Activated CD4-positive, alpha-beta memory T cell treated with anti-CD3 and anti-CD28 coated beads for 36 hours (primary cell): ENCODE data around the gene TIMP2. TPM values are rescaled to one million over a fixed set of nuclear protein-coding genes. Genes with fewer than 3 reads are reported as not detected.
"Not testable (repeated sequence)": the region's sequence is repeated elsewhere in the genome, so short reads cannot be mapped to it uniquely, and the experiment has no call there.

Source experiments
- CTCF ChIA-PET: fragments of 350-600 bp; sonication (Branson Sonifier 250); formaldehyde crosslinking; loops from one replicate; lab custom pipeline; 2021; ENCODE audit warnings: antibody characterized with exemption, inconsistent platforms; lab: Charles Lee
- POLR2A ChIA-PET: fragments of 350-600 bp; sonication (Branson Sonifier 250); formaldehyde crosslinking; loops from one replicate; lab custom pipeline; 2021; ENCODE audit warnings: antibody characterized with exemption; lab: Charles Lee
- DNase-seq: peaks from one replicate; pipeline ENCODE4 v3.0.0-alpha.2; 2020
- H3K27ac Mint-ChIP-seq: one replicate; pipeline ENCODE4 v1.8.0; 2021; ENCODE audit warnings: mixed read lengths
- H3K27me3 Mint-ChIP-seq: one replicate; pipeline ENCODE4 v1.8.0; 2021; ENCODE audit warnings: mixed read lengths
- H3K36me3 Mint-ChIP-seq: one replicate; pipeline ENCODE4 v1.8.0; 2021; ENCODE audit warnings: mixed read lengths
- H3K4me1 Mint-ChIP-seq: one replicate; pipeline ENCODE4 v1.8.0; 2021; ENCODE audit warnings: low read depth, mixed read lengths
- H3K4me3 Mint-ChIP-seq: one replicate; pipeline ENCODE4 v1.8.0; 2021; ENCODE audit warnings: mild to moderate bottlenecking, mixed read lengths
- H3K9me3 Mint-ChIP-seq: one replicate; pipeline ENCODE4 v1.8.0; 2021; ENCODE audit warnings: mixed read lengths
- intact Hi-C: fragments of 100-400 bp; cut with micrococcal nuclease; formaldehyde crosslinking; loops from one replicate; pipeline ENCODE4 v1.15.1; 2023
- total RNA-seq, 2 experiments: library from RNA; stranded (reverse); gene quantifications; one replicate each; pipeline ENCODE4 v1.2.3, GENCODE V29; 2021

Gene TIMP2
- total RNA-seq, 2 experiments from 2014 or later: 1.1 TPM

DNA sequence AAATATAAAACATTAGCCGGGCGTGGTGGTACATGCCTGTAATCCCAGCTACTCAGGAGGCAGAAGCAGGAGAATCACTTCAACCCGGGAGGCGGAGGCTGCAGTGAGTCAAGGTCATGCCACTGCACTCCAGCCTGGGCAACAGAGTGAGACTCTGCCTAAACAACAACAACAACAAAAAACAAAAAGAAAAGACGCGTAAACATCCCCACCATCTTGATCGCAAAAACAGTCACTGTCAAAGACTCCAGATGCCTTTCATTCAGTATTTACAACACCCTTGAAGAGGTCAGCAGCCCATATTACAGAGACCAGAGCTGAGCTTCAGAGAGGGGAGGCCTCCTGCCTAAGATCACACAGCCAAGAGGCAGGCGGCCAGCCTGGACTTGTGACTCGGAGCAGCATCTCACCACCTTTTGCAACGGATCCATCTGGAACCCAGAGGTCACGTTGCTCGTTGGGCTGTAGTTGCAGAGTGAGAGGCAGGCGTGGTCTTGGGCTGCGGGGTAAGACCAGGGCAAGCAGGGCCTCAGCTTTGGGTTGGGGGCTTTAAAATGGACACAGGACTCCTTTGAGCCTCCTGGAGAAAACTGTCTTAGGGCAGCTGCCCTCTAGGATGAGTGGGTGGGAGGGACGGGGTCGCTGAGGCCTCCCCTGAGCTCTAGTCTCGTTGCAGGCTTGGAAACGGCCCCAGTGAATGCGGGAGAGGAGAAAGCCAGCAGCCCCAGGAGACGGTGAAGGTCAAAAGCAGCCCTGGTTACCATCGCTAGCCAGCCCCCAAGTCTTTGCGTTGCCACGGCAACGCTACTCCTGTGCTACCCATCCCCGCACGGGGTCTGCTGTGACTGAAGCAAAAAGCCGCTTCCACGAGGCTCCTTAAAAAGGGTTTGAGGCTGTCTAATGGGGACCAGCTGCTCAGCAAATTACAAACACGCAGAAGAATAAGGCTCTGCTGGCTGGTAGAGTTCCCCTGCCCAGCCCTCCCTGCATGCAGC lies 28.5 kb upstream of the TIMP2 start:
- ChIA-PET CTCF (interaction anchor here (0.8 kb wide), 1 partner anchor 1850 kb away, joined by 3 read pairs; no protein-coding TSS in a partner anchor), POLR2A (no interaction called here)
- peaks cover 2% of the 10 kb centered on the region for H3K4me1 Mint-ChIP-seq
- peaks cover 22% of the 10 kb centered on the region for H3K9me3 Mint-ChIP-seq
- H3K4me3 Mint-ChIP-seq: no peak overlapping the region
- no peak for DNase-seq
- H3K27ac Mint-ChIP-seq: no peak overlapping the region
- peaks cover 1% of the 10 kb centered on the region for H3K36me3 Mint-ChIP-seq
- peaks cover 7% of the 10 kb centered on the region for H3K27me3 Mint-ChIP-seq
- intact Hi-C loops: no loop called here

- H3K36me3 Mint-ChIP-seq: peaks cover 1% of the 10 kb centered on the region
- H3K4me1 Mint-ChIP-seq: peaks cover 2% of the 10 kb centered on the region
- peaks cover 8% of the 10 kb centered on the region for H3K27me3 Mint-ChIP-seq
- no peak overlapping the region for H3K4me3 Mint-ChIP-seq
- CTCF ChIA-PET: interaction anchor here (0.8 kb wide), 1 partner anchor 1851 kb away, joined by 3 read pairs; no protein-coding TSS in a partner anchor
- no peak for DNase-seq
- POLR2A ChIA-PET: no interaction called here
- H3K9me3 Mint-ChIP-seq: peaks cover 22% of the 10 kb centered on the region
- H3K27ac Mint-ChIP-seq: no peak overlapping the region
- intact Hi-C loops: no loop called here
These were observed 27.5 kb upstream of the TIMP2 start for GRCh38 chr17:78952706-78953105.

DNA sequence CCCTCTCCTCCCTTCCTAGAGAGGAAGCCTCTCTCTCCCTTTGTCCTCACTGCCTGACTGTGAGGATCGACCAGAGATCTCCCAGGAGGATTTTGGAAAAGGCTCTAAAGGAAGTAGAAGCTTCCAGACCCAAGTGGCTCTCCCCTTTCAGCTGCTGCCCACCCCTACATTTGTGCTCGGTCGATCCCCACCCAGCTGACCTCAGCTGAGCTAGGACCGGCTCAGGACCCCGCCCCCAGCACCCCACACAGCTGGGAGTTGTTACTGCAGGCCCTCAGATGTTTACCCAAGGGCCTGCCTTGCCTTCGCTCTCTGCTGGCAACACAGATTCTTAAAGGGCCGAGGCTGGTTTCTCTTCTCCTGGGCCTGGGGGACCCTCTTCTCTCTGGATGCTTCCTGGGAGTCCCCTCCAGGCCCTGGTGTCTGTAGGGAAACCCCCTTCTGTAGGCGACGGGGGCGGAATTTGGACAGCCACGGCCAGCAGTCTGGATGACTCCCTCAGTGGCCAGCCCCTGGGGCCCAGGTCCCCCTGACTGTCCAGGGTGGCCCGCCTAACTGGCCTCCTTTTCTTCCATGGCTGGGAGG lies 26.9 kb upstream of the TIMP2 start:
- Mint-ChIP-seq H3K4me3 (no peak overlapping the region), H3K27me3 (peaks cover 8% of the 10 kb centered on the region), H3K9me3 (peaks cover 22% of the 10 kb centered on the region), H3K4me1 (peaks cover 2% of the 10 kb centered on the region), H3K27ac (no peak overlapping the region), H3K36me3 (peaks cover 1% of the 10 kb centered on the region)
- POLR2A ChIA-PET: no interaction called here
- CTCF ChIA-PET: no interaction called here
- intact Hi-C loops: no loop called here
- no peak for DNase-seq

- ChIA-PET CTCF (interaction anchor here (1.3 kb wide), 1 partner anchor 85 kb away, joined by 3 read pairs; no protein-coding TSS in a partner anchor), POLR2A (no interaction called here)
- Mint-ChIP-seq H3K27me3 (peaks cover 7% of the 10 kb centered on the region), H3K4me1 (peaks cover 2% of the 10 kb centered on the region), H3K4me3 (no peak overlapping the region), H3K36me3 (peaks cover 1% of the 10 kb centered on the region), H3K27ac (no peak overlapping the region), H3K9me3 (peaks cover 22% of the 10 kb centered on the region)
- intact Hi-C loops: no loop called here
- no peak for DNase-seq
These were observed 25.7 kb upstream of the TIMP2 start for GRCh38 chr17:78950870-78951269.

- Mint-ChIP-seq H3K27me3 (peaks cover 4% of the 10 kb centered on the region), H3K9me3 (peaks cover 22% of the 10 kb centered on the region), H3K27ac (no peak overlapping the region), H3K4me1 (no peaks in the 10 kb centered on the region), H3K4me3 (no peak overlapping the region), H3K36me3 (peaks cover 1% of the 10 kb centered on the region)
- intact Hi-C loops: no loop called here
- DNase-seq: no peak
- ChIA-PET CTCF (no interaction called here), POLR2A (no interaction called here)
These were observed 22.3 kb upstream of the TIMP2 start for GRCh38 chr17:78947235-78948149.

DNA sequence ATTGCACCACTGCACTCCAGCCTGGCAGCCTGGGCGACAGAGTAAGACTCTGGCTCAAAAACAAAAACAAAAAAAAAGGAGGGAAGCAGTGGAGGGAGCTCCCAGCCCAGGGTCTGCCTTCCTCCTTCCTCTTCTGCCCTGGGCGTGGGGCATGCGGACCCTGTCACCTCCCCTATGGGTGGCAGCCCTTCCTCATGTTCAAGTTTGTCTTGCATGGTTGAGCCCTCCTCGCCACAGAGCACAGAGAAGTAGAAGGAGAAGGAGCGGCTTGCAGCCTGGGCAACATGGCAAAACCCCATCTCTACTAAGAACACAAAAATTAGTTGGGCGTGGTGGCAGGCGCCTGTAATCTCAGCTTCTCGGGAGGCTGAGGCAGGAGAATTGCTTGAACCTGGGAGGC lies 21.4 kb upstream of the TIMP2 start:
- H3K4me3 Mint-ChIP-seq: no peak overlapping the region
- intact Hi-C loops: no loop called here
- no peaks in the 10 kb centered on the region for H3K4me1 Mint-ChIP-seq
- H3K27ac Mint-ChIP-seq: no peak overlapping the region
- H3K9me3 Mint-ChIP-seq: peaks cover 22% of the 10 kb centered on the region
- ChIA-PET POLR2A (no interaction called here), CTCF (no interaction called here)
- H3K36me3 Mint-ChIP-seq: peaks cover 1% of the 10 kb centered on the region
- H3K27me3 Mint-ChIP-seq: peaks cover 4% of the 10 kb centered on the region
- DNase-seq: no peak

DNA sequence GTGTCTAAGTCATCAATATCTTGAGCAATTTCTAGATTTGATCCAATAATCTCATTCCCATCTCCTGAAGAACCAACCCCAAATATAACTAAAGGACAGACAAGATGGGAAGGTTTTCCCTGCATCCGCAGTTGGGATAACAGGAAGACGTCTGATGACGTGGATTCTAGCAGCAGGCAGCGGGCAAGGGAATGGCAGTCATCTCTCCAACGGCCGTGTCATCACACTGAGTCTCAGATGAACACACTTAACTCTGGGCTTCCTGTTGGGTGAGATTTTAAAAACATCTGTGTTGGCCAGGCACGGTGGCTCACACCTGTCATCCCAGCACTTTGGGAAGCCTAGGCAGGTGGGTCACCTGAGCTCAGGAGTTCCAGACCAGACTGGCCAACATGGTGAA lies 20.9 kb upstream of the TIMP2 start:
- no peak overlapping the region for H3K4me3 Mint-ChIP-seq
- intact Hi-C loops: no loop called here
- CTCF ChIA-PET: no interaction called here

GRCh38 chr17:78945455-78945854 lies 20.3 kb upstream of the TIMP2 start:
- H3K4me3 Mint-ChIP-seq, intact Hi-C loops, POLR2A ChIA-PET, H3K27ac Mint-ChIP-seq, H3K4me1 Mint-ChIP-seq, DNase-seq, H3K36me3 Mint-ChIP-seq, CTCF ChIA-PET, H3K27me3 Mint-ChIP-seq: not testable (repeated sequence)
- peaks cover 10% of the 10 kb centered on the region for H3K9me3 Mint-ChIP-seq

More for the DNA sequence above, 20.9 kb upstream of the TIMP2 start:
- H3K9me3 Mint-ChIP-seq: peaks cover 17% of the 10 kb centered on the region
- POLR2A ChIA-PET: no interaction called here
- H3K27me3 Mint-ChIP-seq: peaks cover 4% of the 10 kb centered on the region
- no peaks in the 10 kb centered on the region for H3K4me1 Mint-ChIP-seq
- peaks cover 1% of the 10 kb centered on the region for H3K36me3 Mint-ChIP-seq
- DNase-seq: no peak
- H3K27ac Mint-ChIP-seq: no peak overlapping the region

DNA sequence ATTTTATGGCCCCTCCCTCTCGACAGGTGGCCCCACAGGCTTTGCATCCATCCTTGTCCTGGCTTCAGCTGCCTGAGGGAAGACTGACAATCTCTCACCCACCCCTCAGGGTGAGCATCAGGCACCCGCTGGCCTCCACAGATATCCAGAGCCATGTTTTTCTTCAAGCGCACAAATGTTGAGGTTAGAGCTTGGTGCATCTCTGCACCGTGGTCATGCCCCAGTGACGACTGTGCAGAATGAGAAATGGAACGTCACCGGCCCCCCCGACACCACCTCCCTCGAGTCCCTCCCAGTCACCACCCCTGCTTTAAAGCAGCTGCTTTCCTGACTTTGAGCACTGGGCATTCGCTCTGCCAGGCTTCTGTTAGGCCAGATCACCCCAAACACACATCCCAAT lies 19.8 kb upstream of the TIMP2 start:
- ChIA-PET POLR2A (no interaction called here), CTCF (no interaction called here)

DNA sequence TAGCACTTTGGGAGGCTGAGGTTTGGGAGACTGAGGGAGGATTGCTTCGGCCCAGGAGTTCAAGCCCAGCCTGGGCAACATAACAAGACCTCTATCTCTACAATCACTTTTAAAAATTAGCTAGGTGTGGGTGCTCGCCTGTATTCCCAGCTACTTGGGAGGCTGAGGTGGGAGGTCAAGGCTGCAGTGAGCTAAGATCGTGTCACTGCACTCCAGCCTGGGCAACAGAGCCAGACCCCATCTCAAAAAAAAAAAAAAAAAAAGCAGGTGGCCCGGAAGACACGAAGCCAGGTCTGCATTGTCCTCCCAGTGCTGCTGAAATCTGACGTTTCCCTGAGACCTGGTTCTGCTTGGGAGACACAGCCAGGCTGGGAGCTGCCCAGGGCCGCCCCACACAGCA lies 18.8 kb upstream of the TIMP2 start:
- ChIA-PET CTCF (no interaction called here), POLR2A (no interaction called here)
- H3K9me3 Mint-ChIP-seq: no peaks in the 10 kb centered on the region
- no peaks in the 10 kb centered on the region for H3K36me3 Mint-ChIP-seq
- peaks cover 3% of the 10 kb centered on the region for H3K27me3 Mint-ChIP-seq
- H3K4me3 Mint-ChIP-seq: no peak overlapping the region
- DNase-seq: no peak
- no peak overlapping the region for H3K27ac Mint-ChIP-seq
- H3K4me1 Mint-ChIP-seq: no peaks in the 10 kb centered on the region
- intact Hi-C loops: no loop called here

More for the DNA sequence above, 19.8 kb upstream of the TIMP2 start:
- H3K4me1 Mint-ChIP-seq: no peaks in the 10 kb centered on the region
- H3K27me3 Mint-ChIP-seq: peaks cover 3% of the 10 kb centered on the region
- H3K4me3 Mint-ChIP-seq: no peak overlapping the region
- no peak overlapping the region for H3K27ac Mint-ChIP-seq
- peaks cover 6% of the 10 kb centered on the region for H3K9me3 Mint-ChIP-seq
- H3K36me3 Mint-ChIP-seq: no peaks in the 10 kb centered on the region
- intact Hi-C loops: no loop called here
- no peak for DNase-seq

GRCh38 chr17:78940708-78941107 lies 15.5 kb upstream of the TIMP2 start:
- H3K27ac Mint-ChIP-seq: no peak overlapping the region
- no peaks in the 10 kb centered on the region for H3K4me1 Mint-ChIP-seq
- no peaks in the 10 kb centered on the region for H3K9me3 Mint-ChIP-seq
- H3K27me3 Mint-ChIP-seq: peaks cover 2% of the 10 kb centered on the region
- intact Hi-C loops: no loop called here
- H3K4me3 Mint-ChIP-seq: no peak overlapping the region
- ChIA-PET POLR2A (no interaction called here), CTCF (interaction anchor here (2.4 kb wide), 1 partner anchor 30 kb away, joined by 11 read pairs; no protein-coding TSS in a partner anchor)
- H3K36me3 Mint-ChIP-seq: no peaks in the 10 kb centered on the region
- DNase-seq: no peak
